Left lobe of liver (tissue), 2 donors: ENCODE results near the gene BROX. TPM values are rescaled to one million over a fixed set of nuclear protein-coding genes. Genes with fewer than 3 reads are reported as not detected.
"Not testable (repeated sequence)": the region's sequence is repeated elsewhere in the genome, so short reads cannot be mapped to it uniquely, and the experiment has no call there.

Source experiments
- ATAC-seq: fragments of 200-7000 bp; cut with Tn5 transposase; one replicate; pipeline ENCODE4 v1.9.1; 2020; ENCODE audit warnings: mild to moderate bottlenecking, moderate library complexity
- DNase-seq: peaks from one replicate; pipeline ENCODE4 v3.0.0-alpha.2; 2020; ENCODE audit warnings: low spot score
- total RNA-seq: library from RNA; stranded (reverse); gene quantifications from one replicate; pipeline ENCODE4 v1.2.1, GENCODE V29; 2021
- donor health status: DM: no; HTN: no; CAD: no; lungs with moderate emphysema.
- donor health status: DM: no; HTN: yes; CAD: no.

BROX gene
- 12.8 TPM for total RNA-seq

DNA sequence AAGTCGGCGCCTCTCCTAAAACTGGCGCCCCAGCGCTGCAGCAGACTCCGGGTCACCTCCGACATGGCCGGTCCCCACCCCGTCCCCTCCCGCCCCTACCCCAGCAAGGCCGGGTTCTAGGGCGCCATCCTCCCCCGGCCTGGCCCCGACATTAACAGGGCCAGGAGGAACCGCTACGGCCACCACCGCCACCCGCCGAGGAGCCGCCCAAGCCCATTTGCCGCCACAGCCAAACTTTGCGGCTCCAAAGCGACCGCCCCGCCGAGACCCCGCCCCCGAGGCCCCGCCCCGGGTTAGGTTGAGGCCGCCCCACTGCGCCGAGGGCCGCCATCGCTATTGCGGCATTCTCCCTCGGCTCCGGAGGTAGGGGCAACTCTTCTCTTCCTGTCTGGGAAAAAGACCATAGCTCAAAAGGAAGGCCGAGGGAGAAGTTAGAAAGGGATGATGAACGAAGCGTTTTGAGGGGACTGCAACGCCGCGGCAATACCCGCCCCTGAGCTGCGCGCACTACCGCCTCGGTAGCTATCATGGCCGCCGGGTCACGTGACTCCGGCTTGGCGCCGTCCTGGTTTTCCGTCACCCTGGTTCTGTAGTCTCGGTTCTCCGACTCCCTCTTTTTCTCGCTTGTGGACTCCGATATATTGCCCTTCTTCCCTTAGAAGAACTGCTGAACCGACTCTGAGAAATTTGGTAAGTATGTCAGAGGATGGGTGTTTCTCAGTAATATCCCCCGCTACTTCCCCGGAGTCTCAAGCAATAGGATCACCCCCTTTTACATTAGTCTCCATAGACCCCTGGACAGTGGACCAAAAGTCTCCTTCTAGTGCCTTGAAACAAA lies at the start of gene BROX, which contains the start of gene AIDA:
TSS of gene BROX (plus strand) at position 312 of the 838 bp plus-strand sequence. CDS start 3,136 bp downstream, outside the sequence.
TSS of gene AIDA (minus strand) at position 239 of the 838 bp plus-strand sequence. CDS start at position 65, 174 bp downstream.
- DNase-seq (peak; percentile 96), ATAC-seq (peak; percentile 90)

DNA sequence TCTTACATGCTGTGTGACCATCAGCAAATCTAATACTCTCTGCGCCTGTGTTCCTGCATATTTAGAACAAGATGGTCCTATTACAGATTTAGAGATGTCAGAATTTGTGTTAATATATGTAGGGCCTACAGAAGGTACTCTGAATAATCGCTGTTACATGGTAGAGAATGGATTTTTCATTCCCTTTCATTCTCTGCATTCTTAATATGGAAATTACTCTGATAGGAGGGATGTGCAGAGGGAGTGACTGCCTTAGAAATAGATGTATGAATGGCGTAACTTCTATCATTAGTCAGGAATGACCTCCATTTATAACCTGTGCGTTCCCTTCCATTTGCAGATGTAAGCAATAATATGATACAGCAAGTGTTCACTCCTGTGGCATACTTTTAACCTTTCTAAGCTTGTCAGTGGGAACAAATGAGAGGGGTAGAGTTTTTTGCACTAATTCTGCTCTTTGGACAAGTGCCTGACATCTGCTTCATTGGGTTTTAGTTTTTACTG lies 48.9 kb upstream of the BROX start:
- ATAC-seq (no peak), DNase-seq (no peak)

GRCh38 chr1:222665964-222666363 lies 46.4 kb upstream of the BROX start:
- DNase-seq, result no peak

DNA sequence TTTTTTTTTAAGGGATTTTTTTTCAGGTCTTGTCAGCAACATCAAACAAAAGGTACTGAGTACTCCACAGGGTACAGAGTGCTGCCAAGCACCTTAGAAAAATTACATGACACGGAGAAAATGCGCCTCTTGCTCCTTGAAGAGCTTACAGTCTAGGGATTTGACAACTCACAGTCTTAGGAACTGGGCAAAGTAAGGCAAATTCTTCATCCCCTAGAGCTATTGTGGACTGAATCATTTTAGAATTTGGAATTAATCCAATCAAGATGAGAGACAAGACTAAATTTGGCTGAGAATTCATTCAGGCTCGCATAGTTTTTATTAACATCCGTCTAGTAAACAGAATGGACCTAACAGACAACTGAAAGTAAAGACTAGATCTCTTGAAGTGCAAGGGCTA lies 44.2 kb upstream of the BROX start:
- ATAC-seq, result not testable (repeated sequence)

More at GRCh38 chr1:222665964-222666363, 46.4 kb upstream of the BROX start:
- ATAC-seq, result no peak

DNA sequence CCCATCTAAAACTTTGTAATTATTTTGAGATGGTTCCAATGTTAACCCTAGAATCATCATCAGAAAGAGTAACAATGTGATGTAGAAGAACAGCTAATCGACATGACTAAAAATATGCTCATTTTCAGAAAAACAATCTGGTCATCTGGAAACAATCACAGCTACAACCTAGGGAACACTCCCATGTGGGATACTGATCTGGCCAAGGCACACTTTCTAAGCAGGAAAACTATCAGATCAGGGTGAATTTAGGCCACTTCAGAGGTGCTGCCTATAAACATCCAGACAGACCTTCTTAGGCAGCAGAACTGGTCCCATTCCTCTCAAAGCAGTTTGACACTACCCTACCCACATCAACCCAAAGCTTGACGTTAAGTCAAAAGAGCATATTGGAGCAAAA lies 43.3 kb upstream of the BROX start:
- not testable (repeated sequence) for DNase-seq, ATAC-seq

More for the DNA sequence above, 44.2 kb upstream of the BROX start:
- DNase-seq, result not testable (repeated sequence)

- ATAC-seq (no peak), DNase-seq (no peak)
Observed at GRCh38 chr1:222670110-222670509, 42.3 kb upstream of the BROX start.

GRCh38 chr1:222680080-222680479 lies 32.3 kb upstream of the BROX start:
- no peak for DNase-seq
- no peak for ATAC-seq

- DNase-seq (no peak), ATAC-seq (no peak)
Observed at GRCh38 chr1:222691016-222691415, 21.3 kb upstream of the BROX start.

DNA sequence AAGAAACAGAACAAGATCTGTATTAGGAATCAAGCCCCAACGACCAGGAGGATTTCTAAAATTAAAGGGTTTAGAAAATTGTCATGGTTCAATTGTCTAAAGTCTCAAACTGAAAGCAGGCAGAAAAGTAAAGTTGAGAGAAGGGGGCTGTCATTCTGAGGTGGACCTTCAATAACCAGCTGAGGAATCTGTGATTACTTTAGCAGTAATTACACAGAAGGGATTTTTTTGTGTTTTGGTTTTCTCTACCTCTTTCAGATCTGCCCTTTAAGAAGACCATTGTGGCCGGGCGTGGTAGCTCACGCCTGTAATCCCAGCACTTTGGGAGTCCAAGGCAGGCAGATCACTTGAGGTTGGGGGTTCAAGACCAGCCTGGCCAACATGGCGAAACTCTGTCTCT lies 17.4 kb upstream of the BROX start:
- ATAC-seq (no peak), DNase-seq (no peak)

- no peak for DNase-seq
Observed at GRCh38 chr1:222696741-222697140, 15.6 kb upstream of the BROX start.

GRCh38 chr1:222697203-222697602 lies 15.2 kb upstream of the BROX start:
- DNase-seq (no peak), ATAC-seq (no peak)

More at GRCh38 chr1:222696741-222697140, 15.6 kb upstream of the BROX start:
- ATAC-seq, result no peak

DNA sequence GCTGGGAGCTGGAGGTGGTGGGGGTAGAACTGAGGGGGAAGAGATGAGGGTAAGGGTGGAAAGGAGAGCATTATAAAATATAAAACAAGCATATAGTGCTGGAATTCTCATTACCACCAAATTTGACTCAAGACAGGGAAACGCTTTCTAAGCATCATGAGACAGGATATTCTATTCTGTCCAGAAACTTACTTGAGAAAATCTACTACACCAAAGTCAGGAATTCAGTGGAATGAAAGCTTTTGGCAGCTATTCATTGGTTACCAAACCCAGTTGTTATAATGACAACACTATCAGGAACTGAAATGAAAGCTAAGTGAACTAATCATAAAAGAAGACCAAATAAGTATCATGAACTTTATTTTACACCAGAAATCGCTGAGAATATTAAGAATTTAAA lies 14.5 kb upstream of the BROX start:
- ATAC-seq (no peak), DNase-seq (no peak)

DNA sequence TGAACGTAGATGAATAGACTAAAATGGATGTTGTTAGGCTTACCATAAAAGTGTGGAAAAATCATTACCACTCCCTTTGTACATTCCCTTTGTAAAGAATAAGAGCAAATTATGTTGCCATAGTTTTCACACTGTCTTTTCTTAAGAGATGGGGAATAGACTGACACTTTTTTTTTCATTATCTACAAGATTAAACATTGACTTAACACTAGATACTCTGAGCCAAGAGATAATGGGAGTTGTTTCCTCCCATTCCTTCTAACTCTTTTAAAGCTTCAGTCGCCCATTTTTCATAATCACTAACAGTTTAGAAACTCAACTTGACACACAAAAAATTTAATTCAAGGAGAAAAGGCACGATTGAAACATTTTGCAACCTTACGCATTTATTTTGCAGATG lies 10.2 kb upstream of the BROX start:
- ATAC-seq (peak; percentile 26), DNase-seq (no peak)

DNA sequence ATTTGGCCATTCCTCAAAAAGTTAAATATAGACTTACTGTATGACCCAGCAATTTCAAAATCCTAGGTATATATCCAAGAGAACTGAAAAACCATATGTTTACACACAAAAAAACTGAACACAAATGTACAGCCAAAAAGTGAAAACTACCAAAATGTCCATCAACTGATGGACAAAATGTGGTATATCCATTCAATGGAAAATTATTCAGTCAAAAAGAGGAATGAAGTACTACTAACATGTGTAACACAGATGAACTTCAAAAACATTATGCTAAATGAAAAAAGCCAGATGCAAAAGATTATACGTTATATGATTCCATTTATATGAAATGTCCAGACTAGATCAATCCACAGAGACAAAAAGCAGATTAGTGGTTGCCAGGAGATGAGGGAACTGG lies 8.1 kb upstream of the BROX start:
- DNase-seq, result no peak
- ATAC-seq, result no peak

GRCh38 chr1:222706815-222707214 lies 5.5 kb upstream of the BROX start:
- ATAC-seq, result no peak
- no peak for DNase-seq

DNA sequence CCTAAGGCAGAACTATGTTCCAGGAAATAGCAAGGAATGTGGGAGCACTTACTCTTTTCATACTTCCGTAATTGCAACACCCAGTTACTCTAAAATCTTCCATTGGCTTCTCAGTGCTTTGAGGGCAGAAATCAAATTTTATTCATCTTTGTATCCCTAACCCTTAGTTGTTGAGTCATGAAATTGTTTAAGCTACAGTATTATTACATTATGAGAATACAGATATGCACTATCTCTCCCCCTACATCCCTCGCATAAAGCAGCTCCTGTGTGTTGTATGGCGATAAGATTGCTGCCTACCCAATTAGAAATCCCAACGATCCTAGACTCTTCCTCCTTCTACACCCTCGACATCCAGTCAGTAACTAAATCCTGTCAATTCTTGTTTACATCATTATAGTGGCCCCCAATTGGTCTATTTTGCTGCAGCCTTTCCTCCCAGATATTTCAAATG lies 2.6 kb upstream of the BROX start:
- DNase-seq (no peak), ATAC-seq (no peak)

DNA sequence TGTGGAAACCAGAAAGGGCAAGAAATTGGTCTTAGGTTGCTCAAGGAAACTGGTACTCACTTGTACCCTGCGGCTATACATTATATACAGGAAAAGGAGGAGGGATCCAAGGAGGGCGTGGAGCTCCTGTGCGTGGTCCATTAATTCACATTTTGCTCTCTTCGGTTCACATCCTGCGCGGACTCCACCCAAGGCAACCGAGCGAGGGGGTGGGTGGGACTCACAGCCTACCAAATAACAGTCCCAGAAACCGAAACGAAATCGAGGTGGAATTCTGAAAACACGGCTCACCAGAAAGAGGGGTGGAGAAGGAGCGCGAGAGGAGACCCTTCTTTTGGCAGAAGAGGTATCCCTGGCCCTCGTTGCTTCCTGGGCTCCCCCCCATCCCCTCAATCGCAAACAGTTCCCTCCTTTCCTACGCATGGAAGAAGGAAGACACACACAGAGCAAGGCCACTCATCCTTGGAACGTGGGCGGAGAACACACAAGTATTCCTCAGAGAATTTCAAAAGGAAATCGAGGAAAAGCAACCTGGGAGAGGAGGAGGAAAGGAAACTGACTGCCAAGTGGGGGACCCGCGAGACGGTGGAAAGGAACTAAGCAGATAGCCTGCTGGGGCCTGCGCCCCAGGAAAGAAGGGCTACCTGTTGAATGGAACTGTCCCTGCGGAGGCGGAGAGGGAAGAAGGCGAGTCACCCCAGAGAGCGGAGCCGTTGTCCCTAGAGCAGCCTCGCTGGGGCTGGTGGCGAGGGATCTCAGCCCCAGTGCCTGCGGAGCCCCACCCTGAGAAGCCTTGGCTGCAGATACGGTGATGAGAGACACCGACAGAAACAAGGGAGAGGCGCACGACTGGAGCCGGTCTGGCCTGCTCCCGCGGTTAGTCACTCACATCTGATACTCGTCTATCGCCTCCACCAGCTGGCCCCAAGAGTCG lies 778 bp upstream of the BROX start:
- DNase-seq, result peak; percentile 58

DNA sequence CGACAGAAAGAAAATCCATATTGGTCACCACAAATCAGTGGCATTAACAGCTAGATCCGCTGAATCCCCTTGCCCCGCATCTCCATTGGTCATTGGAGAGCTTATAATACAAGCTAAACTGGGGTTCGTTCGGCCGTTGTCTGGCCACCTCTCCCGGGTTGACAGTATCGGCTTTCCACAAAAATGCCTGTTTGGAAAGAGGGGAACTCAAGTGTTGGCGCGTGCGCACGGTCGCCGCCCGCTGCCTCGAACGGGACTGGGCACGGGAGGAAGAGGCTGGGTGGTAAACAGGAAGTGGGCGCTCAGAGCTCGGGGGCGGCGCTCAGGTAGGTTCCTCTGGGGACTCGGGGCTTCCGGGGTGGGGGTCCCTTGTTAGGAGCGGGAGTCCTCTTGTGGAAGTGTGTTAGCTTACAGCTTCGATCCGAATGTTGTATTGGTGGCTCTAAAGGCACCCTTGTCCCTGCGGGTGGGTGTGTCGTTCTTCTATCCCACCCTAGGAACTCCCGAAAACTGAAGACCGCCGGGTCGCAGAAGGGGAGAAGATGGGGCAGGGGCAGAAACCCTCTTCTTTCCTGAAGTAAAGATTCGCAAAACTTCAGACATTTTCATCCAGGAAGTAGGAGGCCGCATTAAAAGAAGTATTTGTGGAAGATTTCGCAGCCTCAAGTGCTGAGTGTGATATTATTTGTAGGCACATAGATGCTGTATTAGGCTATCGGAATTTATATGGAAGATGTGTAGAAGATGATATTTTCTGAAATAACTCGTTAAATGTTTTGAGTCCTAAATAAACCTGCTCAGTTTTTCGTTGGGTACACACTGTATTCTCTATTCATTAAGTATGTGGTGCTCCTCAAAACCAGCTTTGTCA lies 962 bp downstream of the BROX start:
- DNase-seq (peak; percentile 94), ATAC-seq (peak; percentile 80)

More for the DNA sequence above, 778 bp upstream of the BROX start:
- ATAC-seq, result peak; percentile 41

DNA sequence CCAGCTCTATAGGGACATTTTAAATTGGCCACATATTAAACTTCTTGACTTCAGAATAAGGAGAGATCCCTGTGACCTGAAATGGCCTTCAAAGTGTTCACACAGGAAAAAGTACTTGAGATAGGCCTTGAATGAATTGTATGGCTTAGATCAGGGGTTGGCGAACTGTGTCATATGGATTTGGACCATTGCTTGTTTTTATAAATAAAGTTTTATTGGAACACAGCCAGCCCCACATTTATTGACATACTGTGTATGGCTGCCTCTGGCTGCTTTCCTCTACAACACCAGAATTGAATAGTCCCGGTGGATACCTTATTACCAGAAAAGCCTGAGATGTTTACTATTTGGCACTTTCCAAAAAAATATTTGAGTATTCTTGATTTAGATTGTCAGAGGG lies 4.0 kb downstream of the BROX start:
- no peak for ATAC-seq
- DNase-seq, result no peak

GRCh38 chr1:222728746-222729145 lies 16.4 kb downstream of the BROX start:
- no peak for DNase-seq
- ATAC-seq, result no peak
